ENCODE data around the gene CCDC18.
"Not testable (repeated sequence)": the region's sequence is repeated elsewhere in the genome, so short reads cannot be mapped to it uniquely, and the experiment has no call there.

Gene CCDC18

DNA sequence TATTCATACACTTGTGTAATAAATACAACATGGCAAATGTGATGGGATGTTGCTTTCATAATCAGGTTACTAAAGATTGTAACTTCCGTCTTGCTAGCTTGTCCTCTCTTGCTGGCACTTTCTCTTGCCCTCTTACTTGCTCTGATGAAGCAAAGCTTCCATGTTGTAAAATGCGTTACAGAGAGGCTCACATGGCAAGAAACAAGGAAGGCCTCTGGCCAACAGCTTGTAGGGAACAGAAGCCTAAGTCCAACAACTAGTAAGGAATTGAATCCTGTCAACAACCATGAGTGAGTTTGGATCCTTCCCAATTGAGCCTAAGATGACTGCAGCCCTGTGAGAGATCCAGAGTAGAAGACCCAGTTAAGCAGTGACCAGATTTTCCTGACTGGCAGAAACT is 15.7 kb upstream of the CCDC18 start:
- ATAC-seq: no peak
- TF ChIP-seq ZNF70 (CRISPR knock-in tag; IDR thresholded peaks at IDR 0.05): no peak
- TF ChIP-seq ZC3H10 (CRISPR knock-in tag; IDR thresholded peaks at IDR 0.05): no peak
- no peak for TF ChIP-seq GLIS3 (CRISPR knock-in tag; IDR thresholded peaks at IDR 0.05)
- no peak for TF ChIP-seq ZFP30 (CRISPR knock-in tag; IDR thresholded peaks at IDR 0.05)
- TF ChIP-seq RARB (CRISPR knock-in tag; IDR thresholded peaks at IDR 0.05): no peak
- no peak for TF ChIP-seq ZNF565 (CRISPR knock-in tag; conservative IDR thresholded peaks at IDR 0.05; ENCODE audit: low read depth)
- TF ChIP-seq ESRRG (CRISPR knock-in tag; IDR thresholded peaks at IDR 0.05): no peak
- TF ChIP-seq SNAI2 (CRISPR knock-in tag; IDR thresholded peaks at IDR 0.05): no peak
- no peak for TF ChIP-seq ARNTL (CRISPR knock-in tag; IDR thresholded peaks at IDR 0.05; ENCODE audit: borderline replicate concordance, low read depth)
- TF ChIP-seq, protein P1, sequence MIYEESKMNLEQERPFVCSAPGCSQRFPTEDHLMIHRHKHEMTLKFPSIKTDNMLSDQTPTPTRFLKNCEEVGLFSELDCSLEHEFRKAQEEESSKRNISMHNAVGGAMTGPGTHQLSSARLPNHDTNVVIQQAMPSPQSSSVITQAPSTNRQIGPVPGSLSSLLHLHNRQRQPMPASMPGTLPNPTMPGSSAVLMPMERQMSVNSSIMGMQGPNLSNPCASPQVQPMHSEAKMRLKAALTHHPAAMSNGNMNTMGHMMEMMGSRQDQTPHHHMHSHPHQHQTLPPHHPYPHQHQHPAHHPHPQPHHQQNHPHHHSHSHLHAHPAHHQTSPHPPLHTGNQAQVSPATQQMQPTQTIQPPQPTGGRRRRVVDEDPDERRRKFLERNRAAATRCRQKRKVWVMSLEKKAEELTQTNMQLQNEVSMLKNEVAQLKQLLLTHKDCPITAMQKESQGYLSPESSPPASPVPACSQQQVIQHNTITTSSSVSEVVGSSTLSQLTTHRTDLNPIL (CRISPR knock-in tag; IDR thresholded peaks at IDR 0.05; ENCODE audit: low read depth): no peak
- no peak for TF ChIP-seq OSR1 (CRISPR knock-in tag; IDR thresholded peaks at IDR 0.05)

DNA sequence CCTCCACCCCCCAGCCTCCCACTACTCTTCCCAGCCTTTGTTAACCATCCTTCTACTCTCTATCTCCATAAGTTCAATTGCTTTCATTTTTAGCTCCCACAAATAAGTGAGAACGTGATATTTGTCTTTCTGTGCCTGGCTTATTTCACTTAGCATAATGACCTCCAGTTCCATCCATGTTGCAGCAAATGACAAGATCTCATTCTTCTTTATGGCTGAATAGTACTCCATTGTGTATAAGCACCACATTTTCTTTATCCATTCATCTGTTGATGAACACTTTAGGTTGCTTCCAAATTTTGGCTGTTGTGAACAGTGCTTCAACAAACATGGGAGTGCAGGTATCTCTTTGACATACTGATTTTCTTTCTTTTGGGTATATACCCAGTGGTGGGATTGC is 14.6 kb upstream of the CCDC18 start:
- ATAC-seq: not testable (repeated sequence)

DNA sequence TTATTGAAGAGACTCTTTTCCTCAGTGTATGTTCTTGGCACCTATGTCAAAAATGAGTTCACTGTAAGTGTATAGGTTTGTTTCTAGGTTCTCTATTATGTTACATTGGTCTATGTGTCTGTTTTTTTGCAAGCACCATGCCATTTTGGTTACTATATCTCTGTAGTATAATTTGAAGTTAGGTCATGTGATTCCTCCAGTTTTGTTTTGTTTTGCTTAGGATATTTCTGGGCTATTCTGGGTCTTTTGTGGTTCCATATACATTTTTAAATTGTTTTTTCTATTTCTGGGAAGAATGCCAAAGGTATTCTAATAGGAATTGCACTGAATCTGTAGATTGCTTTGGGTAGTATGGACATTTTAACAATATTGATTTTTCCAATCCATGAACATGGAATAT is 13.5 kb upstream of the CCDC18 start:
- TF ChIP-seq BACH2 (CRISPR knock-in tag; IDR thresholded peaks at IDR 0.05; ENCODE audit: borderline replicate concordance): no peak
- TF ChIP-seq ZNF8 (CRISPR knock-in tag; IDR thresholded peaks at IDR 0.05): no peak
- TF ChIP-seq OSR1 (CRISPR knock-in tag; IDR thresholded peaks at IDR 0.05): no peak
- TF ChIP-seq CSDC2 (CRISPR knock-in tag; IDR thresholded peaks at IDR 0.05): no peak
- TF ChIP-seq ARNTL (CRISPR knock-in tag; IDR thresholded peaks at IDR 0.05; ENCODE audit: borderline replicate concordance, low read depth): no peak
- TF ChIP-seq ESRRG (CRISPR knock-in tag; IDR thresholded peaks at IDR 0.05): no peak
- no peak for TF ChIP-seq ZC3H10 (CRISPR knock-in tag; IDR thresholded peaks at IDR 0.05)
- TF ChIP-seq, protein P1 (CRISPR knock-in tag; IDR thresholded peaks at IDR 0.05; ENCODE audit: low read depth): no peak
- TF ChIP-seq TOX (CRISPR knock-in tag; IDR thresholded peaks at IDR 0.05; ENCODE audit: borderline replicate concordance): no peak
- TF ChIP-seq ZFP30 (CRISPR knock-in tag; IDR thresholded peaks at IDR 0.05): no peak
- TF ChIP-seq ZNF70 (CRISPR knock-in tag; IDR thresholded peaks at IDR 0.05): no peak
- no peak for TF ChIP-seq ISL1 (CRISPR knock-in tag; IDR thresholded peaks at IDR 0.05)
- TF ChIP-seq, protein P2, sequence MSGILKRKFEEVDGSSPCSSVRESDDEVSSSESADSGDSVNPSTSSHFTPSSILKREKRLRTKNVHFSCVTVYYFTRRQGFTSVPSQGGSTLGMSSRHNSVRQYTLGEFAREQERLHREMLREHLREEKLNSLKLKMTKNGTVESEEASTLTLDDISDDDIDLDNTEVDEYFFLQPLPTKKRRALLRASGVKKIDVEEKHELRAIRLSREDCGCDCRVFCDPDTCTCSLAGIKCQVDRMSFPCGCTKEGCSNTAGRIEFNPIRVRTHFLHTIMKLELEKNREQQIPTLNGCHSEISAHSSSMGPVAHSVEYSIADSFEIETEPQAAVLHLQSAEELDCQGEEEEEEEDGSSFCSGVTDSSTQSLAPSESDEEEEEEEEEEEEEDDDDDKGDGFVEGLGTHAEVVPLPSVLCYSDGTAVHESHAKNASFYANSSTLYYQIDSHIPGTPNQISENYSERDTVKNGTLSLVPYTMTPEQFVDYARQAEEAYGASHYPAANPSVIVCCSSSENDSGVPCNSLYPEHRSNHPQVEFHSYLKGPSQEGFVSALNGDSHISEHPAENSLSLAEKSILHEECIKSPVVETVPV (CRISPR knock-in tag; IDR thresholded peaks at IDR 0.05): no peak
- TF ChIP-seq, protein P3, sequence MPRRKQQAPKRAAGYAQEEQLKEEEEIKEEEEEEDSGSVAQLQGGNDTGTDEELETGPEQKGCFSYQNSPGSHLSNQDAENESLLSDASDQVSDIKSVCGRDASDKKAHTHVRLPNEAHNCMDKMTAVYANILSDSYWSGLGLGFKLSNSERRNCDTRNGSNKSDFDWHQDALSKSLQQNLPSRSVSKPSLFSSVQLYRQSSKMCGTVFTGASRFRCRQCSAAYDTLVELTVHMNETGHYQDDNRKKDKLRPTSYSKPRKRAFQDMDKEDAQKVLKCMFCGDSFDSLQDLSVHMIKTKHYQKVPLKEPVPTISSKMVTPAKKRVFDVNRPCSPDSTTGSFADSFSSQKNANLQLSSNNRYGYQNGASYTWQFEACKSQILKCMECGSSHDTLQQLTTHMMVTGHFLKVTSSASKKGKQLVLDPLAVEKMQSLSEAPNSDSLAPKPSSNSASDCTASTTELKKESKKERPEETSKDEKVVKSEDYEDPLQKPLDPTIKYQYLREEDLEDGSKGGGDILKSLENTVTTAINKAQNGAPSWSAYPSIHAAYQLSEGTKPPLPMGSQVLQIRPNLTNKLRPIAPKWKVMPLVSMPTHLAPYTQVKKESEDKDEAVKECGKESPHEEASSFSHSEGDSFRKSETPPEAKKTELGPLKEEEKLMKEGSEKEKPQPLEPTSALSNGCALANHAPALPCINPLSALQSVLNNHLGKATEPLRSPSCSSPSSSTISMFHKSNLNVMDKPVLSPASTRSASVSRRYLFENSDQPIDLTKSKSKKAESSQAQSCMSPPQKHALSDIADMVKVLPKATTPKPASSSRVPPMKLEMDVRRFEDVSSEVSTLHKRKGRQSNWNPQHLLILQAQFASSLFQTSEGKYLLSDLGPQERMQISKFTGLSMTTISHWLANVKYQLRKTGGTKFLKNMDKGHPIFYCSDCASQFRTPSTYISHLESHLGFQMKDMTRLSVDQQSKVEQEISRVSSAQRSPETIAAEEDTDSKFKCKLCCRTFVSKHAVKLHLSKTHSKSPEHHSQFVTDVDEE (CRISPR knock-in tag; IDR thresholded peaks at IDR 0.05): no peak
- no peak for TF ChIP-seq ZNF565 (CRISPR knock-in tag; conservative IDR thresholded peaks at IDR 0.05; ENCODE audit: low read depth)
- no peak for TF ChIP-seq TCF4 (CRISPR knock-in tag; IDR thresholded peaks at IDR 0.05; ENCODE audit: borderline replicate concordance)
- no peak for ATAC-seq

DNA sequence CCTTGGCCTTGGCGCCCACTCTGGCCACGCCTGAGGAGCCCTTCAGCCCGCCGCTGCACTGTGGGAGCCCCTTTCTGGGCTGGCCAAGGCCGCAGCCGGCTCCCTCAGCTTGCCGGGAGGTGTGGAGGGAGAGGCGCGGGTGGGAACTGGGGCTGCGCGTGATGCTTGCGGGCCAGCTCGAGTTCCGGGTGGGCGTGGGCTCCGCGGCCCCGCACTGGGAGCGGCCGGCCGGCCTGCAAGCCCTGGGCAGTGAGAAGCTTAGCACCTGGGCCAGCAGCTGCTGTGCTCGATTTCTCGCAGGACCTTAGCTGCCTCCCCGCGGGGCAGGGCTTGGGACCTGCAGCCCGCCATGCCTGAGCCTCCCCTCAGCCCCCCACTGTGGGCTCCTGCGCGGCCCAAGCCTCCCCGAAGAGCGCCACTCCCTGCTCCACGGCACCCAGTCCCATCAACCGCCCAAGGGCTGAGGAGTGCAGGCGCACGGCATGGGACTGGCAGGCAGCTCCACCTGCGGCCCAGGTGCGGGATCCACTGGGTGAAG is 10.3 kb upstream of the CCDC18 start:
- not testable (repeated sequence) for ATAC-seq

DNA sequence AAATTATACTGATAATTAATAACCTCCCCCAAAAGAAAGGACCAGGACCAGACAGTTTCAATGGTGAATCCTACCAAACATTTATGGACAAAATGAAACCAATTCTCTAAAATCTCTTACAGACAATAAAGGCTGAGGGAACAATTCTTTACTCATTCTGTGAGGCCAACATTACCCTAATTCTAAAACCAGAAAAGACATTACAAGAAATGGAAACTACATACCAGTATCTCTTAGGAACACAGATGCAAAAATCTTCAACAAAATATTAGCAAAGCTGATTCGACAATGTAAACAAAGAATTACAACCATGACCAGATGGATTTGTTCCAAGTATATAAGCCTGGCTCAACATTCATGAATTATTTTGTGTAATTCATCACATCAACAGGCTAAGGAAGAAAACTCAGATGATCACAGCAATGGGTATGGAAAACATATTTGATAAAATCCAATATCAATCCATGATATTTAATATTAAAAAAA is 8.9 kb upstream of the CCDC18 start:
- no peak for ATAC-seq
- TF ChIP-seq SNAI2 (CRISPR knock-in tag; IDR thresholded peaks at IDR 0.05) (no peak), ZNF565 (CRISPR knock-in tag; conservative IDR thresholded peaks at IDR 0.05; ENCODE audit: low read depth) (no peak), ZC3H10 (CRISPR knock-in tag; IDR thresholded peaks at IDR 0.05) (no peak), PPARA (CRISPR knock-in tag; IDR thresholded peaks at IDR 0.05; ENCODE audit: borderline replicate concordance) (no peak), TOX (CRISPR knock-in tag; IDR thresholded peaks at IDR 0.05; ENCODE audit: borderline replicate concordance) (no peak), ESRRG (CRISPR knock-in tag; IDR thresholded peaks at IDR 0.05) (no peak)
- TF ChIP-seq, protein P2 (CRISPR knock-in tag; IDR thresholded peaks at IDR 0.05): no peak
- TF ChIP-seq, protein P1 (CRISPR knock-in tag; IDR thresholded peaks at IDR 0.05; ENCODE audit: low read depth): no peak
